ENCODE results near the gene MED12.

The MED12 gene

DNA sequence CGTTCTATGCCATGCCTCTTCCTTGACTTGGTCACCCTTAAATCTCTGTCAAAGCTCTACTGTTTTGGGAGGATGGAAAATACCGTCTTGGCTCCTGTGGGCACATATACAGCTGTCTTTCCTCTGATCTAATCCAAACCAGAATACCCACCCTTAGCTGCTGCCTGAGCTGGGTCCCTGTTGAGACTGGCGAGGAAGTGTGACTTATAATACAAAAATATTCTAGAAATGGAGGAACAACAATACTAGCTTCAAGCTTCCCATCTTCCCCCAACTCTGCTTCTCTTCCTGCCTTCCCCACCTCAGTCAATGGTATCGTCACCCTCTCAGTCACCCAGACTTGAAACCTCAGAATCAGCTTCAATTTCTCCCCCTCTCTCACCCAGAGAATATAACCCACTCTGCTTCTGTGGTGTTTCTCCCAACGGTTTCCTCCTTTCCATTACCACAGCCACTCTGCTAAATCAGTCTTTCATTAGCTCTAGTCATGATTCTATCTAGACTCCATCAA is 6.4 kb upstream of the MED12 start:
- no peak for ATAC-seq (ENCODE audit: low read depth)
- no peaks in the 10 kb centered on the region for H3K9me3 ChIP-seq (ENCODE audit: severe bottlenecking)
- no peak for DNase-seq (ENCODE audit: low spot score)
- H3K27me3 ChIP-seq (ENCODE audit: insufficient read depth, poor library complexity, severe bottlenecking): no peaks in the 10 kb centered on the region
- TF ChIP-seq CTCF (IDR thresholded peaks at IDR 0.05; ENCODE audit: poor library complexity, severe bottlenecking): no peak
- H3K36me3 ChIP-seq (ENCODE audit: low read depth): no peaks in the 10 kb centered on the region
- no peak overlapping the region for H3K27ac ChIP-seq (ENCODE audit: poor library complexity, severe bottlenecking)
- no peaks in the 10 kb centered on the region for H3K4me1 ChIP-seq (ENCODE audit: insufficient read depth, poor library complexity, severe bottlenecking)
- no peak overlapping the region for H3K4me3 ChIP-seq (ENCODE audit: severe bottlenecking)

- DNase-seq (ENCODE audit: low spot score): no peak
Observed at GRCh38 chrX:71117358-71117757, 1.0 kb upstream of the MED12 start.

DNA sequence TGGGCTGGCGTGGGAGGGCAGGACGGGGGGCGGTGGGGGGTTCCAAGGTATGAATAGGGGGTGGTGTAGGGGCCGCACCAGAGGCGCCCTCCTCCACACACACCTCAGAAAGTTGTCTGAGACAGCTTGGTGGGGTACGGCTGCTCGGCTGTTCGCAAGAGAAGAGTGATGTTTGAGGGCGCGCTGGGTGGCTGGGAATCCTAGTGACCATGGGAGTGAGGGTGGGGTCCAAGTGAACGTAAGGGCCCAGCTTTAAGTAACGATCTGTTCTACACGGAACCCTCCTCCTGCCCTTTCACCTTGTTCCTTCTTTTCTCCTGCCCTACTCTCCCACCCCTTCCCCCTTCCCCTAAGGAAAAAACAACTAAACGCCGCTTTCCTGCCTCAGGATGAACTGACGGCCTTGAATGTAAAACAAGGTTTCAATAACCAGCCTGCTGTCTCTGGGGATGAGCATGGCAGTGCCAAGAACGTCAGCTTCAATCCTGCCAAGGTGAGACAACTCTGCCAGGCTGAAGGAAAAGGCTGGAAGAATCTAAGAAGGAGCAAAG is 664 bp downstream of the MED12 start:
- ATAC-seq (ENCODE audit: low read depth): peak; percentile 43; the same call in 2 of the 3 replicates
- Histone ChIP-seq H3K4me1 (ENCODE audit: insufficient read depth, poor library complexity, severe bottlenecking) (no peaks in the 10 kb centered on the region), H3K9me3 (ENCODE audit: severe bottlenecking) (no peaks in the 10 kb centered on the region), H3K27me3 (ENCODE audit: insufficient read depth, poor library complexity, severe bottlenecking) (no peaks in the 10 kb centered on the region), H3K27ac (ENCODE audit: poor library complexity, severe bottlenecking) (no peak overlapping the region), H3K36me3 (ENCODE audit: low read depth) (peaks cover 5% of the 10 kb centered on the region; the same call in 1 of the 2 replicates), H3K4me3 (ENCODE audit: severe bottlenecking) (peak overlapping the region; percentile 62)
- TF ChIP-seq CTCF (IDR thresholded peaks at IDR 0.05; ENCODE audit: poor library complexity, severe bottlenecking): no peak
- no peak for DNase-seq (ENCODE audit: low spot score)

More at GRCh38 chrX:71117358-71117757, 1.0 kb upstream of the MED12 start:
- 0 out of 2 replicates have a peak, but pooled peaks cover 5% of the 10 kb centered on the region for H3K36me3 ChIP-seq (ENCODE audit: low read depth)
- no peaks in the 10 kb centered on the region for H3K27me3 ChIP-seq (ENCODE audit: insufficient read depth, poor library complexity, severe bottlenecking)
- H3K27ac ChIP-seq (ENCODE audit: poor library complexity, severe bottlenecking): no peak overlapping the region
- H3K9me3 ChIP-seq (ENCODE audit: severe bottlenecking): no peaks in the 10 kb centered on the region
- no peak overlapping the region for H3K4me3 ChIP-seq (ENCODE audit: severe bottlenecking)
- ATAC-seq (ENCODE audit: low read depth): no peak
- TF ChIP-seq CTCF (IDR thresholded peaks at IDR 0.05; ENCODE audit: poor library complexity, severe bottlenecking): no peak
- H3K4me1 ChIP-seq (ENCODE audit: insufficient read depth, poor library complexity, severe bottlenecking): no peaks in the 10 kb centered on the region

GRCh38 chrX:71128166-71128833 is 9.9 kb downstream of the MED12 start:
- Histone ChIP-seq H3K4me1 (ENCODE audit: insufficient read depth, poor library complexity, severe bottlenecking) (no peaks in the 10 kb centered on the region), H3K9me3 (ENCODE audit: severe bottlenecking) (no peaks in the 10 kb centered on the region), H3K27ac (ENCODE audit: poor library complexity, severe bottlenecking) (no peak overlapping the region), H3K36me3 (ENCODE audit: low read depth) (peaks cover 19% of the 10 kb centered on the region), H3K4me3 (ENCODE audit: severe bottlenecking) (no peak overlapping the region), H3K27me3 (ENCODE audit: insufficient read depth, poor library complexity, severe bottlenecking) (no peaks in the 10 kb centered on the region)
- ATAC-seq (ENCODE audit: low read depth) (no peak), DNase-seq (ENCODE audit: low spot score) (no peak)
- no peak for TF ChIP-seq CTCF (IDR thresholded peaks at IDR 0.05; ENCODE audit: poor library complexity, severe bottlenecking)

Data from RWPE2 (cell line).